Smooth muscle cell (in vitro differentiated cells): ENCODE results near the gene PAN2. TPM values are rescaled to one million over a fixed set of nuclear protein-coding genes. Genes with fewer than 3 reads are reported as not detected.

Experiments
- DNase-seq: peaks from one replicate; lab custom pipeline; 2025; ENCODE audit not compliant: unreplicated experiment; lab: John Stamatoyannopoulos, UW
- H2AFZ ChIP-seq: fragments of 200-600 bp; sonication (generic); 2 replicates; pipeline ENCODE4 v1.6.0; 2016; ENCODE audit warnings: antibody characterized with exemption, low read depth, mild to moderate bottlenecking
- H3F3A ChIP-seq: fragments of 200-600 bp; sonication (generic); 2 replicates; pipeline ENCODE4 v1.6.0; 2017; ENCODE audit warnings: antibody characterized with exemption, low read depth
- H3K27ac ChIP-seq: fragments of 200-600 bp; sonication (generic); 2 replicates; pipeline ENCODE4 v1.5.1; 2016; ENCODE audit warnings: low read depth, mild to moderate bottlenecking
- H3K27me3 ChIP-seq: fragments of 200-600 bp; sonication (generic); 2 replicates; pipeline ENCODE4 v1.6.1; 2016; ENCODE audit warnings: low read depth, mild to moderate bottlenecking
- H3K36me3 ChIP-seq: fragments of 200-600 bp; sonication (generic); 2 replicates; pipeline ENCODE4 v1.5.1; 2016; ENCODE audit warnings: low read depth
- H3K4me1 ChIP-seq: fragments of 200-600 bp; sonication (generic); 2 replicates; pipeline ENCODE4 v1.5.1; 2016; ENCODE audit warnings: low read depth
- H3K4me2 ChIP-seq: fragments of 200-600 bp; sonication (generic); 2 replicates; pipeline ENCODE4 v1.6.0; 2016; ENCODE audit warnings: mild to moderate bottlenecking
- H3K4me3 ChIP-seq: fragments of 200-600 bp; sonication (generic); 2 replicates; pipeline ENCODE4 v1.5.1; 2016; ENCODE audit warnings: mild to moderate bottlenecking
- H3K79me2 ChIP-seq: fragments of 200-600 bp; sonication (generic); 2 replicates; pipeline ENCODE4 v1.6.0; 2016; ENCODE audit warnings: low read depth, mild to moderate bottlenecking
- H3K9ac ChIP-seq: fragments of 200-600 bp; sonication (generic); 2 replicates; pipeline ENCODE4 v1.6.0; 2016; ENCODE audit warnings: low read depth
- H3K9me3 ChIP-seq: fragments of 200-600 bp; sonication (generic); replicated peaks from 2 replicates; pipeline ENCODE4 v1.5.1; 2016; ENCODE audit warnings: low read depth
- H4K20me1 ChIP-seq: fragments of 200-600 bp; sonication (generic); 2 replicates; pipeline ENCODE4 v1.6.0; 2016; ENCODE audit warnings: low read depth
- WGBS: methylation state at CpG from one replicate; pipeline ENCODE4 v1.1.7; 2016; ENCODE audit warnings: low lambda C conversion rate; 5-methylcytosine and 5-hydroxymethylcytosine counted together
- polyA plus RNA-seq: library from polyadenylated mRNA; unstranded; fragments of >200 nt; fragmentation: Nextera tagmentation; extraction: Ambion mirVana; gene quantifications from 2 replicates; pipeline ENCODE4 v1.2.1, GENCODE V29; 2016
- total RNA-seq: library from RNA; depleted of rRNA; stranded (reverse); fragments of >200 nt; gene quantifications from 2 replicates; pipeline ENCODE4 v1.2.3, GENCODE V29; 2014
- TF ChIP-seq, protein P1 (sequence below): fragments of 200-600 bp; sonication (generic); IDR thresholded peaks from 2 replicates; pipeline ENCODE4 v1.5.1; 2017; ENCODE audit warnings: borderline replicate concordance, mild to moderate bottlenecking, antibody characterized with exemption; ENCODE audit not compliant: insufficient read depth, poor library complexity, severe bottlenecking

The PAN2 gene, protein sequence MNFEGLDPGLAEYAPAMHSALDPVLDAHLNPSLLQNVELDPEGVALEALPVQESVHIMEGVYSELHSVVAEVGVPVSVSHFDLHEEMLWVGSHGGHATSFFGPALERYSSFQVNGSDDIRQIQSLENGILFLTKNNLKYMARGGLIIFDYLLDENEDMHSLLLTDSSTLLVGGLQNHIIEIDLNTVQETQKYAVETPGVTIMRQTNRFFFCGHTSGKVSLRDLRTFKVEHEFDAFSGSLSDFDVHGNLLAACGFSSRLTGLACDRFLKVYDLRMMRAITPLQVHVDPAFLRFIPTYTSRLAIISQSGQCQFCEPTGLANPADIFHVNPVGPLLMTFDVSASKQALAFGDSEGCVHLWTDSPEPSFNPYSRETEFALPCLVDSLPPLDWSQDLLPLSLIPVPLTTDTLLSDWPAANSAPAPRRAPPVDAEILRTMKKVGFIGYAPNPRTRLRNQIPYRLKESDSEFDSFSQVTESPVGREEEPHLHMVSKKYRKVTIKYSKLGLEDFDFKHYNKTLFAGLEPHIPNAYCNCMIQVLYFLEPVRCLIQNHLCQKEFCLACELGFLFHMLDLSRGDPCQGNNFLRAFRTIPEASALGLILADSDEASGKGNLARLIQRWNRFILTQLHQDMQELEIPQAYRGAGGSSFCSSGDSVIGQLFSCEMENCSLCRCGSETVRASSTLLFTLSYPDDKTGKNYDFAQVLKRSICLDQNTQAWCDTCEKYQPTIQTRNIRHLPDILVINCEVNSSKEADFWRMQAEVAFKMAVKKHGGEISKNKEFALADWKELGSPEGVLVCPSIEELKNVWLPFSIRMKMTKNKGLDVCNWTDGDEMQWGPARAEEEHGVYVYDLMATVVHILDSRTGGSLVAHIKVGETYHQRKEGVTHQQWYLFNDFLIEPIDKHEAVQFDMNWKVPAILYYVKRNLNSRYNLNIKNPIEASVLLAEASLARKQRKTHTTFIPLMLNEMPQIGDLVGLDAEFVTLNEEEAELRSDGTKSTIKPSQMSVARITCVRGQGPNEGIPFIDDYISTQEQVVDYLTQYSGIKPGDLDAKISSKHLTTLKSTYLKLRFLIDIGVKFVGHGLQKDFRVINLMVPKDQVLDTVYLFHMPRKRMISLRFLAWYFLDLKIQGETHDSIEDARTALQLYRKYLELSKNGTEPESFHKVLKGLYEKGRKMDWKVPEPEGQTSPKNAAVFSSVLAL
- total RNA-seq, result 20.3 and 55.6 TPM in 2 replicates
- 12.9 and 14.7 TPM in 2 replicates for polyA plus RNA-seq

DNA sequence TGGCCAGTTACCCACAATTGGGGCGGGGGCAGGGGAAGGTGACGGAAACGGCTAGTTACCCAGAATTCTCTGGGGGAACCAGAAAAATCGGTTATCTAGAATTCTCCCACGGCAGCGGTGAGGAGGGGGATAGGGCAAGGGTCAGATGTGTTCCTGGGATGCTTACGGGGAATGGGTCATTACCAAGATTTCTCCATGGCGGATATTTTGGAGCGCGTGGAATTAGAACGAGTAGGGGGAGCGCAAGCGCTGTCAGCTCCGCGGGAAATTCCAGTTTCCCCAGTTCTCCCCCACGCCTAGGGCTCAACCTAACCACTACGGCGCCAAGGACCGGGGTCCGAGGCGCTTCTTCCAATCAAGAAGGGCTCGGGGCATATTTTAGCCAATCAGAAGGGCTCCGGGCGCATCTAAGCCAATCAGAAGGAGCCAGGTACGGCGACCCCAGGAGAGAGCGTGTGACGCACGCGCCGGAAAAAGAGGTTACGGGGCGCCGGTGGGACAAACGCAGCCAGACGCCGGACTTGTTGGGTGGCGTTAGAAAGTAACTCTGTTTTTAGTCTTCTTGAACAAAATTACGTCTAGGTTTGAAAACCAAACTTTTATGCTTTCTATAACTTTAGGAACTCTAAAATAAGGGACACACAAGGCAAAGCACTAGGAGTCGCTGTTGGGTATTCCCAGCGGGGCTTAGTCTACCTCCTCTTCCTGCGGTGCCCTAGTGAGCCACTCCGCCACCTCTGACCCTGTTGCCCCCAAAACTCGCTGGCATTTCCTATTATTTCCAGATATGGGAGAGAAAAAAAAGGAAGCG is at the start of gene PAN2:
Gene PAN2, minus strand, starts transcription at position 322 of the 811 bp plus-strand sequence. CDS start 906 bp downstream, outside the sequence.
- Histone ChIP-seq H3K27ac (peak within 1 kb of the TSS; percentile 89), H3K4me1 (peaks cover 2% of the 10 kb centered on the region), H3K9ac (peak within 1 kb of the TSS; percentile 81), H3K79me2 (no peaks in the 10 kb centered on the region), H3F3A (no peaks in the 10 kb centered on the region), H4K20me1 (no peaks in the 10 kb centered on the region), H3K36me3 (no peaks in the 10 kb centered on the region), H2AFZ (peak within 1 kb of the TSS; percentile 64), H3K4me3 (peak within 1 kb of the TSS; percentile 62), H3K4me2 (peak within 1 kb of the TSS; percentile 88), H3K27me3 (no peaks in the 10 kb centered on the region), H3K9me3 (no peaks in the 10 kb centered on the region)
- WGBS, result 2% methylated on average over 45 of the region's 45 CpGs
- DNase-seq, result peak; percentile 52
- TF ChIP-seq, protein P1, sequence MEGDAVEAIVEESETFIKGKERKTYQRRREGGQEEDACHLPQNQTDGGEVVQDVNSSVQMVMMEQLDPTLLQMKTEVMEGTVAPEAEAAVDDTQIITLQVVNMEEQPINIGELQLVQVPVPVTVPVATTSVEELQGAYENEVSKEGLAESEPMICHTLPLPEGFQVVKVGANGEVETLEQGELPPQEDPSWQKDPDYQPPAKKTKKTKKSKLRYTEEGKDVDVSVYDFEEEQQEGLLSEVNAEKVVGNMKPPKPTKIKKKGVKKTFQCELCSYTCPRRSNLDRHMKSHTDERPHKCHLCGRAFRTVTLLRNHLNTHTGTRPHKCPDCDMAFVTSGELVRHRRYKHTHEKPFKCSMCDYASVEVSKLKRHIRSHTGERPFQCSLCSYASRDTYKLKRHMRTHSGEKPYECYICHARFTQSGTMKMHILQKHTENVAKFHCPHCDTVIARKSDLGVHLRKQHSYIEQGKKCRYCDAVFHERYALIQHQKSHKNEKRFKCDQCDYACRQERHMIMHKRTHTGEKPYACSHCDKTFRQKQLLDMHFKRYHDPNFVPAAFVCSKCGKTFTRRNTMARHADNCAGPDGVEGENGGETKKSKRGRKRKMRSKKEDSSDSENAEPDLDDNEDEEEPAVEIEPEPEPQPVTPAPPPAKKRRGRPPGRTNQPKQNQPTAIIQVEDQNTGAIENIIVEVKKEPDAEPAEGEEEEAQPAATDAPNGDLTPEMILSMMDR, result peak; percentile 73

DNA sequence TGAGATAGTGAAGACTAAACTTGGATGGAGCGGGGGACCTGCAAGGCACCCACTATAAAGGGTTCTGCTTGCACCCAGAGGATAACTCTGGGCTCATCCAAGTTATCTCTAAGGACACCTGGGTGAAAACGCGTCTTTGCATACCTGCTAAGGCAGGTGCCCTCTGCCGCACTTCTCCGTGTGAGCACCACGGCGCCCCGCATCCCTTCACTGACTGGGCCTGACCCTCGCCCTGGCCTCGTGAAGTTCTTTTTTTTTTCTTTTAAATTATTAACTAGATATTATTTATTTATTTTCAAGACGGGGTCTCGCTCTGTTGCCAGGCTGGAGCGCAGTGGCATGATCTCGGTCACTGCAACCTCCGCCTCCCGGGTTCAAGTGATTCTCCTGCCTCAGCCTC is 48.8 kb upstream of the PAN2 start:
- DNase-seq, result no peak
- H3K79me2 ChIP-seq, result no peaks in the 10 kb centered on the region
- no peak overlapping the region for H3K27ac ChIP-seq
- no peak overlapping the region for H3K4me3 ChIP-seq
- H3K9ac ChIP-seq, result no peak overlapping the region
- no peak overlapping the region for H3K4me2 ChIP-seq
- no peak overlapping the region for H2AFZ ChIP-seq
- no peaks in the 10 kb centered on the region for H4K20me1 ChIP-seq
- no peaks in the 10 kb centered on the region for H3K9me3 ChIP-seq
- H3K36me3 ChIP-seq, result no peaks in the 10 kb centered on the region
- no peaks in the 10 kb centered on the region for H3K27me3 ChIP-seq
- H3F3A ChIP-seq, result no peaks in the 10 kb centered on the region
- H3K4me1 ChIP-seq, result peaks cover 3% of the 10 kb centered on the region
- TF ChIP-seq, protein P1, result no peak
- 94% methylated on average over 16 of the region's 16 CpGs for WGBS

DNA sequence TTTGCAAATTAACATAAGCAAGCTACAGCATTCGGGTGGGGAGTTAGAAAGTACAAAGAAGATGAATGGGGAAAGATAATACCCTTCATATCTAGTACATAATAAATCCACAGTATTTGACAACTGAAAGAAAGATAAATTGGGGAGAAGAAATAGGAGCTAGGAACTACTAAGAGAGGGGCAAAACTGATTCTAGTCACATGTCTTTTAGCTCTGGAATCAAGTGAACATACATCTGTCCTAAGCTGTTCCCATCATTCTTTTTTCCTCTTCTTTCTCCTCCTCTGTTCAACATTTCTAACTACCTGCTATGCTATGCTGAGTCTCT is 44.2 kb upstream of the PAN2 start:
- WGBS, result 80% methylated on average over 1 of the region's 1 CpG
- H3K9ac ChIP-seq, result no peak overlapping the region
- TF ChIP-seq, protein P1, result no peak
- no peaks in the 10 kb centered on the region for H3K27me3 ChIP-seq
- peak overlapping the region; percentile 3 for H2AFZ ChIP-seq
- no peaks in the 10 kb centered on the region for H3K79me2 ChIP-seq
- H3K9me3 ChIP-seq, result no peaks in the 10 kb centered on the region
- no peak overlapping the region for H3K4me2 ChIP-seq
- no peak overlapping the region for H3K27ac ChIP-seq
- no peaks in the 10 kb centered on the region for H3K4me1 ChIP-seq
- no peak overlapping the region for H3K4me3 ChIP-seq
- no peak for DNase-seq
- H3K36me3 ChIP-seq, result no peaks in the 10 kb centered on the region
- no peaks in the 10 kb centered on the region for H3F3A ChIP-seq
- H4K20me1 ChIP-seq, result no peaks in the 10 kb centered on the region
